ENCODE results near the gene CCDC179.

CCDC179 gene

GRCh38 chr11:22878604-22879003, 18.3 kb upstream of the CCDC179 start:
- Histone ChIP-seq H3K4me3 (IDR thresholded peaks at IDR 0.05; ENCODE audit: insufficient read depth, low read depth, low read length) (no peak overlapping the region), H3K9ac (no peak overlapping the region), H3K4me1 (ENCODE audit: low read depth, poor library complexity, severe bottlenecking) (peaks cover 4% of the 10 kb centered on the region), H3K79me2 (ENCODE audit: insufficient read depth, low read depth) (no peaks in the 10 kb centered on the region), H4K20me1 (ENCODE audit: insufficient read depth) (no peaks in the 10 kb centered on the region), H3K4me2 (no peak overlapping the region), H3K27me3 (ENCODE audit: insufficient read depth, low read depth) (no peaks in the 10 kb centered on the region), H3K36me3 (ENCODE audit: insufficient read depth) (no peaks in the 10 kb centered on the region), H2AFZ (ENCODE audit: low read depth) (no peak overlapping the region), H3K27ac (no peak overlapping the region)
- TF ChIP-seq CTCF (conservative IDR thresholded peaks at IDR 0.05; ENCODE audit: low read depth, low read length) = no peak

DNA sequence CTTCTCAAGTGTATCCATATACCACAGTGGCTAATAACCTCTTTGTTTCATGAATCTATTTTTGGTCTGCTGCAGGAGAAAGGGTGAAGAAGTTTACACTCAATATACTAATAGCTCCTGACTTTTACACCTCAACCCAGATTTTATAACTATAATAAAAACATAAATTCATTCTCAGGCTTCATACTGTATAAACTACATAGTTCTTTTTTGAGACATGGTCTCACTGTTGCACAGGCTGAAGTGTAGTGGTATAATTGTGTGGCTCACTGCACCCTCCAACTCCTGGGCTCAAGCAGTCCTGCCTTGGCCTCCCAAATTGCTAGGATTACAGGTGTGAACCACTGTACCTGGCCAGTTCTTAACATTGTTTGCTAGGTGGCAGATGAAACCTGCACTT, 17.8 kb upstream of the CCDC179 start:
- no peak overlapping the region for H3K4me3 ChIP-seq (IDR thresholded peaks at IDR 0.05; ENCODE audit: insufficient read depth, low read depth, low read length)
- no peaks in the 10 kb centered on the region for H4K20me1 ChIP-seq (ENCODE audit: insufficient read depth)
- no peak overlapping the region for H2AFZ ChIP-seq (ENCODE audit: low read depth)
- H3K4me2 ChIP-seq = no peak overlapping the region
- H3K27ac ChIP-seq = no peak overlapping the region
- no peaks in the 10 kb centered on the region for H3K36me3 ChIP-seq (ENCODE audit: insufficient read depth)
- H3K27me3 ChIP-seq (ENCODE audit: insufficient read depth, low read depth) = no peaks in the 10 kb centered on the region
- H3K79me2 ChIP-seq (ENCODE audit: insufficient read depth, low read depth) = no peaks in the 10 kb centered on the region
- peaks cover 4% of the 10 kb centered on the region for H3K4me1 ChIP-seq (ENCODE audit: low read depth, poor library complexity, severe bottlenecking)
- no peak overlapping the region for H3K9ac ChIP-seq
- no peak for TF ChIP-seq CTCF (conservative IDR thresholded peaks at IDR 0.05; ENCODE audit: low read depth, low read length)

DNA sequence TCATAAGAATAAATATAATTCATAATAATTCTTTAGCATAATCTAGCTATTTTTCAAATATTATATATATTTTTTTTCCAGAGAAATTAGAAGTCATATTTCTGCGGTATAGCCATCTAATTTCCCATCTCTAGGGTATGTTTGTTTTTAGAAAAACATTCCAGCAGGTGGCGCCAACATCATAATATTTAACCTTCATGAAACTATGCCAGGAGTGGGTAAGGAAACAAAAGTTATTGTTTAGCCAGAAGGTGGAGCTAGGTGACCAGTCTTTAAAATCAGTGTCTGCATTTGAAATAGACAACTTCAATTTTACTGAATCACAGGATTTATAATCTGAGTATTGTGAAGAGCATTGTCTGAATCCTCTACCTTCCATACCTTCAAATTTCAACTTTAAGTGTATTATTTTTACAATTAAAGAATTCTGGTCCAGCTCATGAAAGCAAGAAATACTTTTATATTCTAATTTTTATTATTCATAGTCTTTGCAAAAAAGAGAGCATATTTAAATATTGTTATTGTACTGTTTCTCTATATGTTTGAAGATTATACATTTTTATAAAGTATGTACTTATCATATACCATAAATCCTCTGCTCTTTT, 15.7 kb upstream of the CCDC179 start:
- peaks cover 4% of the 10 kb centered on the region for H3K4me1 ChIP-seq (ENCODE audit: low read depth, poor library complexity, severe bottlenecking)
- H2AFZ ChIP-seq (ENCODE audit: low read depth) = no peak overlapping the region
- H3K4me2 ChIP-seq = no peak overlapping the region
- no peaks in the 10 kb centered on the region for H3K27me3 ChIP-seq (ENCODE audit: insufficient read depth, low read depth)
- no peak overlapping the region for H3K4me3 ChIP-seq (IDR thresholded peaks at IDR 0.05; ENCODE audit: insufficient read depth, low read depth, low read length)
- no peaks in the 10 kb centered on the region for H3K36me3 ChIP-seq (ENCODE audit: insufficient read depth)
- no peak overlapping the region for H3K9ac ChIP-seq
- no peaks in the 10 kb centered on the region for H3K79me2 ChIP-seq (ENCODE audit: insufficient read depth, low read depth)
- TF ChIP-seq CTCF (conservative IDR thresholded peaks at IDR 0.05; ENCODE audit: low read depth, low read length) = peak; percentile 84
- no peak overlapping the region for H3K27ac ChIP-seq
- H4K20me1 ChIP-seq (ENCODE audit: insufficient read depth) = no peaks in the 10 kb centered on the region

GRCh38 chr11:22869325-22869724, 9.1 kb upstream of the CCDC179 start:
- no peaks in the 10 kb centered on the region for H3K79me2 ChIP-seq (ENCODE audit: insufficient read depth, low read depth)
- no peak for TF ChIP-seq CTCF (conservative IDR thresholded peaks at IDR 0.05; ENCODE audit: low read depth, low read length)
- no peak overlapping the region for H3K4me2 ChIP-seq
- H3K9ac ChIP-seq = no peak overlapping the region
- H2AFZ ChIP-seq (ENCODE audit: low read depth) = no peak overlapping the region
- no peaks in the 10 kb centered on the region for H3K27me3 ChIP-seq (ENCODE audit: insufficient read depth, low read depth)
- no peaks in the 10 kb centered on the region for H3K4me1 ChIP-seq (ENCODE audit: low read depth, poor library complexity, severe bottlenecking)
- no peaks in the 10 kb centered on the region for H4K20me1 ChIP-seq (ENCODE audit: insufficient read depth)
- no peak overlapping the region for H3K27ac ChIP-seq
- H3K4me3 ChIP-seq (IDR thresholded peaks at IDR 0.05; ENCODE audit: insufficient read depth, low read depth, low read length) = no peak overlapping the region
- no peaks in the 10 kb centered on the region for H3K36me3 ChIP-seq (ENCODE audit: insufficient read depth)

Data from KMS-11 (cell line).